PC-3 (cell line): ENCODE measurements around the gene SLC35F1. TPM values are rescaled to one million over a fixed set of nuclear protein-coding genes. Genes with fewer than 3 reads are reported as not detected.

Experiments used
- ATAC-seq: fragments of 200-7000 bp; cut with Tn5 transposase; 2 replicates; pipeline ENCODE4 v1.9.1; 2020; ENCODE audit warnings: mild to moderate bottlenecking, moderate library complexity
- BruUV-seq: library from RNA; stranded (reverse); fragments of 400-500 nt; replicated peaks from 2 replicates; lab custom pipeline; 2021; lab: Mats Ljungman, UMichigan
- CTCF ChIA-PET: fragments of 300-600 bp; sonication (Branson Sonifier 250); formaldehyde crosslinking; loops from one replicate; lab custom pipeline; 2022; ENCODE audit warnings: antibody characterized with exemption; lab: Charles Lee
- POLR2A ChIA-PET: fragments of 300-600 bp; sonication (Branson Sonifier 250); formaldehyde crosslinking; loops from one replicate; lab custom pipeline; 2022; ENCODE audit warnings: antibody characterized with exemption; ENCODE audit not compliant: unreplicated experiment; lab: Charles Lee
- DNase-seq: peaks from one replicate; pipeline ENCODE4 v3.0.0-alpha.2; 2015
- H2AFZ ChIP-seq: fragments of 300-600 bp; sonication (generic); 2 replicates; pipeline ENCODE4 v1.6.0; 2016; ENCODE audit warnings: antibody characterized with exemption, low read length
- H3F3A ChIP-seq: fragments of 300-600 bp; sonication (generic); one replicate; pipeline ENCODE4 v1.6.0; 2017; ENCODE audit warnings: antibody characterized with exemption, low read length, control low read depth, mild to moderate bottlenecking; ENCODE audit not compliant: unreplicated experiment
- H3K27ac ChIP-seq: fragments of 300-600 bp; sonication (generic); 2 replicates; pipeline ENCODE4 v1.5.1; 2016; ENCODE audit warnings: mild to moderate bottlenecking, low read length
- H3K27me3 ChIP-seq: fragments of 300-600 bp; sonication (generic); 2 replicates; pipeline ENCODE4 v1.6.1; 2016; ENCODE audit warnings: low read length, mixed read lengths
- H3K36me3 ChIP-seq: fragments of 300-600 bp; sonication (generic); 2 replicates; pipeline ENCODE4 v1.6.1; 2016; ENCODE audit warnings: low read depth, mixed run types, low read length, mixed read lengths
- H3K4me1 ChIP-seq: fragments of 300-600 bp; sonication (generic); 2 replicates; pipeline ENCODE4 v1.5.1; 2016; ENCODE audit warnings: low read length; ENCODE audit not compliant: insufficient read depth
- H3K4me2 ChIP-seq: fragments of 300-600 bp; sonication (generic); 2 replicates; pipeline ENCODE4 v1.6.0; 2016; ENCODE audit warnings: low read length
- H3K4me3 ChIP-seq: fragments of 300-600 bp; sonication (generic); 2 replicates; pipeline ENCODE4 v1.5.1; 2016; ENCODE audit warnings: mild to moderate bottlenecking, low read length, mixed read lengths
- H3K79me2 ChIP-seq: fragments of 300-600 bp; sonication (generic); 2 replicates; pipeline ENCODE4 v1.6.1; 2017; ENCODE audit warnings: low read length, mixed read lengths
- H3K9ac ChIP-seq: fragments of 300-600 bp; sonication (generic); 2 replicates; pipeline ENCODE4 v1.6.0; 2016; ENCODE audit warnings: mild to moderate bottlenecking, low read length
- H3K9me2 ChIP-seq: fragments of 300-600 bp; sonication (generic); replicated peaks from 2 replicates; pipeline ENCODE4 v1.6.1; 2016; ENCODE audit warnings: mixed run types, low read length, mixed read lengths
- H3K9me3 ChIP-seq: fragments of 300-600 bp; sonication (generic); 2 replicates; pipeline ENCODE4 v1.6.1; 2016; ENCODE audit warnings: low read length, mixed read lengths
- H4K20me1 ChIP-seq: fragments of 300-600 bp; sonication (generic); 2 replicates; pipeline ENCODE4 v1.6.1; 2016; ENCODE audit warnings: low read length, mixed read lengths
- EZH2 ChIP-seq: fragments of 300-600 bp; sonication (generic); IDR thresholded peaks from one replicate; pipeline ENCODE4 v1.6.1; 2017; ENCODE audit warnings: antibody characterized with exemption, mild to moderate bottlenecking, low read length; ENCODE audit not compliant: unreplicated experiment
- EZH2phosphoT487 ChIP-seq: fragments of 300-600 bp; sonication (generic); IDR thresholded peaks from 2 replicates; pipeline ENCODE4 v1.6.1; 2018; ENCODE audit warnings: mild to moderate bottlenecking, antibody characterized with exemption, low read length, borderline replicate concordance
- intact Hi-C: fragments of 100-400 bp; cut with micrococcal nuclease; formaldehyde crosslinking; loops from 2 replicates; pipeline ENCODE4 v1.9.0; 2023
- total RNA-seq: library from RNA; depleted of rRNA; stranded (reverse); fragments of >200 nt; gene quantifications from 2 replicates; pipeline ENCODE4 v1.2.3, GENCODE V29; 2014
- TF ChIP-seq, protein P1 (sequence below): fragments of 300-600 bp; sonication (generic); conservative IDR thresholded peaks from 2 replicates; pipeline ENCODE4 v1.5.1; 2017; ENCODE audit warnings: antibody characterized with exemption, low read depth, mild to moderate bottlenecking, low read length

Gene SLC35F1
- total RNA-seq, 1 experiment from 2014 or later = not detected

DNA sequence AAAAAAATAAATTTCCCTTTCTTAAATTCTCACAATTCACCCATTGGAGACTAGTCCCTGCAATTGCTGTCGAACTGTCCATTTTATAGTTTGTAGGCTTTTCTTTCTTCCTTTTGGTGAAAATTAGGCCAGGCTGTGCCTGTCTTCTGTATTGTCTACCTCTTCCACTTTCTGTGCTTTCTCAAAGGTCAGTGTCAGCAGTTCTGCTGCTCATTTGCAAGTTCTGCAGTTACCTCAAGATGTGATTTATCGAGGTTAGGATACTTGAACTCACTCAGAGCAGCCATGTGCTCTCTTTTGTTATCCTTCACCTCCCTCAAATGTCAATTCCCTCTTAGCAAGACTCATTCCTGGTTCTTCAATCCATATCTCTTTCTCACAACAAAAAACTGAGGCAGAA, 179.1 kb downstream of the SLC35F1 start:
- POLR2A ChIA-PET = no interaction called here
- BruUV-seq = no TSS peak

DNA sequence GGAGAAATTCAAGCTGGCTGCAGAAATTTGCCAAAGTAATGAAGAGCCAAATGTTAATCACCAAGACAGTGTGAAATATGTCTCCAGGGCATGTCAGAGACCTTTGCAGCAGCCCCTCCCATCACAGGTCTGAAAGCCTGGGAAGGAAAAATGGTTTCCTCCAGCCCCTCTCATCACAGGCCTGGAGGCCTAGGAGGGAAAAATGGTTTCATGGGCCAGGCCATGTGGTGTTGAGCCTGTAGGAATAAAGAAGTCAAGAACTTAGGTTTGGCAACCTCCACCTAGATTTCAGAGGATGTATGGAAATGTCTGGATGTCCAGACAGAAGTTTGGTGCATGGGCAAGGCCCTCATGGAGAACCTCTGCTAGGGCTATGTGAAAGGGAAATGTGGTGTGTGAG, 185.0 kb downstream of the SLC35F1 start:
- no peaks in the 10 kb centered on the region for H3K79me2 ChIP-seq
- no peaks in the 10 kb centered on the region for H3K9me3 ChIP-seq
- ChIA-PET CTCF (no interaction called here), POLR2A (no interaction called here)
- no peaks in the 10 kb centered on the region for H3K27me3 ChIP-seq
- intact Hi-C loops = no loop called here
- no peaks in the 10 kb centered on the region for H3K36me3 ChIP-seq
- no peaks in the 10 kb centered on the region for H3K9me2 ChIP-seq
- H3K9ac ChIP-seq = no peak overlapping the region
- no TSS peak for BruUV-seq
- H3K4me1 ChIP-seq = no peaks in the 10 kb centered on the region
- no peak overlapping the region for H3K27ac ChIP-seq
- H3F3A ChIP-seq = no peaks in the 10 kb centered on the region
- ATAC-seq (no peak), DNase-seq (no peak)
- H2AFZ ChIP-seq = no peak overlapping the region
- no peak overlapping the region for H3K4me2 ChIP-seq
- TF ChIP-seq, protein P1, sequence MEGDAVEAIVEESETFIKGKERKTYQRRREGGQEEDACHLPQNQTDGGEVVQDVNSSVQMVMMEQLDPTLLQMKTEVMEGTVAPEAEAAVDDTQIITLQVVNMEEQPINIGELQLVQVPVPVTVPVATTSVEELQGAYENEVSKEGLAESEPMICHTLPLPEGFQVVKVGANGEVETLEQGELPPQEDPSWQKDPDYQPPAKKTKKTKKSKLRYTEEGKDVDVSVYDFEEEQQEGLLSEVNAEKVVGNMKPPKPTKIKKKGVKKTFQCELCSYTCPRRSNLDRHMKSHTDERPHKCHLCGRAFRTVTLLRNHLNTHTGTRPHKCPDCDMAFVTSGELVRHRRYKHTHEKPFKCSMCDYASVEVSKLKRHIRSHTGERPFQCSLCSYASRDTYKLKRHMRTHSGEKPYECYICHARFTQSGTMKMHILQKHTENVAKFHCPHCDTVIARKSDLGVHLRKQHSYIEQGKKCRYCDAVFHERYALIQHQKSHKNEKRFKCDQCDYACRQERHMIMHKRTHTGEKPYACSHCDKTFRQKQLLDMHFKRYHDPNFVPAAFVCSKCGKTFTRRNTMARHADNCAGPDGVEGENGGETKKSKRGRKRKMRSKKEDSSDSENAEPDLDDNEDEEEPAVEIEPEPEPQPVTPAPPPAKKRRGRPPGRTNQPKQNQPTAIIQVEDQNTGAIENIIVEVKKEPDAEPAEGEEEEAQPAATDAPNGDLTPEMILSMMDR = no peak
- TF ChIP-seq EZH2phosphoT487 (no peak), EZH2 (no peak)
- H4K20me1 ChIP-seq = no peaks in the 10 kb centered on the region
- no peak overlapping the region for H3K4me3 ChIP-seq

More for the DNA sequence above, 179.1 kb downstream of the SLC35F1 start:
- TF ChIP-seq, protein P1 = no peak
- TF ChIP-seq EZH2 (no peak), EZH2phosphoT487 (no peak)
- no peaks in the 10 kb centered on the region for H3K9me2 ChIP-seq
- no peak overlapping the region for H3K4me3 ChIP-seq
- no peak overlapping the region for H3K9ac ChIP-seq
- no peak for ATAC-seq
- H3K9me3 ChIP-seq = no peaks in the 10 kb centered on the region
- no peak overlapping the region for H3K4me2 ChIP-seq
- DNase-seq = no peak
- H3K4me1 ChIP-seq = no peaks in the 10 kb centered on the region
- H3K36me3 ChIP-seq = no peaks in the 10 kb centered on the region
- H3K27me3 ChIP-seq = no peaks in the 10 kb centered on the region
- CTCF ChIA-PET = no interaction called here
- H3K79me2 ChIP-seq = no peaks in the 10 kb centered on the region
- H3K27ac ChIP-seq = no peak overlapping the region
- H2AFZ ChIP-seq = no peak overlapping the region
- H4K20me1 ChIP-seq = no peaks in the 10 kb centered on the region
- no peaks in the 10 kb centered on the region for H3F3A ChIP-seq
- intact Hi-C loops = no loop called here

DNA sequence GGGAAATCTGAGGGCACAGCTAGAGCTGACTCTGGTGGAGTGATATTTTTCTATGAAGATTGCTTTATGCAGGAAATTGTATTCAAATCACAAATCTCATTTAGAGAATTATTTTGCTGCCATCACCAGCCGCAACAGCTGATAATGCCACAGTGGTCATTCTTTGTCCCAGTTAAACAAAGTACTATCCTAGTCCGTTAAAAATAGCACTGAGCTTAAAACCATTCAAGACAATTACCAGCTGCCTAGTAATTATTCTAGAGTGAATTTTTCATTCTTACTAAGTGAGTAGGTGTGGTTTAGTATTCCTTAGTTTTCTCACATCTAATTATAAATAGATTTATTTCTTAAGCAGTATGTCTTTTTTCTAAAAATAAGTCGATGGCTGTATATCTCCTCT, 190.5 kb downstream of the SLC35F1 start:
- H3K4me1 ChIP-seq = no peaks in the 10 kb centered on the region
- H2AFZ ChIP-seq = no peak overlapping the region
- no peak for ATAC-seq
- H3K27me3 ChIP-seq = no peaks in the 10 kb centered on the region
- H3K9me3 ChIP-seq = no peaks in the 10 kb centered on the region
- H4K20me1 ChIP-seq = no peaks in the 10 kb centered on the region
- TF ChIP-seq EZH2 (no peak), EZH2phosphoT487 (no peak)
- TF ChIP-seq, protein P1 = no peak
- H3K27ac ChIP-seq = no peak overlapping the region
- CTCF ChIA-PET = no interaction called here
- BruUV-seq = no TSS peak
- H3F3A ChIP-seq = no peaks in the 10 kb centered on the region
- H3K4me2 ChIP-seq = no peak overlapping the region
- POLR2A ChIA-PET = interaction anchor here (0.7 kb wide), 1 partner anchor 859 kb away, joined by 4 read pairs; no protein-coding TSS in a partner anchor
- H3K9ac ChIP-seq = no peak overlapping the region
- H3K79me2 ChIP-seq = no peaks in the 10 kb centered on the region
- DNase-seq = no peak
- H3K4me3 ChIP-seq = no peak overlapping the region
- no peaks in the 10 kb centered on the region for H3K36me3 ChIP-seq
- intact Hi-C loops = no loop called here
- H3K9me2 ChIP-seq = no peaks in the 10 kb centered on the region
